GM12874 (cell line): ENCODE measurements around the gene CLCA1.

Source experiments
- TF ChIP-seq, protein P1 (sequence below): IDR thresholded peaks from 2 replicates; pipeline ENCODE4 v1.5.1; 2011; ENCODE audit warnings: low read depth, mild to moderate bottlenecking, control low read depth, low read length, moderate library complexity; ENCODE audit not compliant: insufficient read depth

CLCA1 gene

DNA sequence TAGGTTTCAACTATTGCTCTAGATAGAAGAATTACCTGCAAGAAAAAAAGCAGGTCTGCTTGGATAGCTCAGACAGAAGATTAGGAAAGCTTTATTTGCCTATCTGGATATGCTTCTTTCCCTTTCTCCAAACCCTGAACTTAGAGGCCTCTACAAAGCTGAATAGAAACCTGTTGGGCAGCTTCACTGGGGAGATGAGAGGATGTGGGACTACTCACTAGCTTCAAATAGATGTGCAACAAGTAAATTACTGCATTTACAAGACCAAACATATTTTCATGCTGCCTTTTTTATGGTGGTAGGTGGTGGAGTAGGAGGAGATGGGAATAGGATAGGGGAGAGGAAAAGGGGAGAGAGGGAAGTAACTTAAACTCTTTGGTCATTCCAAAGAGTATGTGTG lies 38.4 kb upstream of the CLCA1 start:
- TF ChIP-seq, protein P1, sequence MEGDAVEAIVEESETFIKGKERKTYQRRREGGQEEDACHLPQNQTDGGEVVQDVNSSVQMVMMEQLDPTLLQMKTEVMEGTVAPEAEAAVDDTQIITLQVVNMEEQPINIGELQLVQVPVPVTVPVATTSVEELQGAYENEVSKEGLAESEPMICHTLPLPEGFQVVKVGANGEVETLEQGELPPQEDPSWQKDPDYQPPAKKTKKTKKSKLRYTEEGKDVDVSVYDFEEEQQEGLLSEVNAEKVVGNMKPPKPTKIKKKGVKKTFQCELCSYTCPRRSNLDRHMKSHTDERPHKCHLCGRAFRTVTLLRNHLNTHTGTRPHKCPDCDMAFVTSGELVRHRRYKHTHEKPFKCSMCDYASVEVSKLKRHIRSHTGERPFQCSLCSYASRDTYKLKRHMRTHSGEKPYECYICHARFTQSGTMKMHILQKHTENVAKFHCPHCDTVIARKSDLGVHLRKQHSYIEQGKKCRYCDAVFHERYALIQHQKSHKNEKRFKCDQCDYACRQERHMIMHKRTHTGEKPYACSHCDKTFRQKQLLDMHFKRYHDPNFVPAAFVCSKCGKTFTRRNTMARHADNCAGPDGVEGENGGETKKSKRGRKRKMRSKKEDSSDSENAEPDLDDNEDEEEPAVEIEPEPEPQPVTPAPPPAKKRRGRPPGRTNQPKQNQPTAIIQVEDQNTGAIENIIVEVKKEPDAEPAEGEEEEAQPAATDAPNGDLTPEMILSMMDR, result no peak

DNA sequence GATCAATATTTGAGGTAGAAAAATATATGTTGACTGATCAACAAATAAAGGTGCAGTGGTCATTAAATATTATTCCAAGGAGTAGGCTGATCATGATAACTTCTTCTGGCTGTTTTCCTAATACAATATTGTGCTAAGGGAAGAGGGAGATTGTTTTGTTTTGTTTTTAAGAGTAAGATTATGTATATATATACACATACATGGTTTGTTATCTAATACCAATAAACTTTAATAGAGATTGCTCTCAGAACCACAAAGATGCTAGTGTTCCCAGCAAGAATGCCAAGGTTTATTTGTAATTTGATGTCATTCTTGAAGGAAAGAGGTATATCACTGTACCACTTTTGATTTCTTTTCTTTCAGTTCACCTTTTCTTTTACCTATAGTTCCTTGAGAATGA lies 34.7 kb upstream of the CLCA1 start:
- TF ChIP-seq, protein P1, result no peak

DNA sequence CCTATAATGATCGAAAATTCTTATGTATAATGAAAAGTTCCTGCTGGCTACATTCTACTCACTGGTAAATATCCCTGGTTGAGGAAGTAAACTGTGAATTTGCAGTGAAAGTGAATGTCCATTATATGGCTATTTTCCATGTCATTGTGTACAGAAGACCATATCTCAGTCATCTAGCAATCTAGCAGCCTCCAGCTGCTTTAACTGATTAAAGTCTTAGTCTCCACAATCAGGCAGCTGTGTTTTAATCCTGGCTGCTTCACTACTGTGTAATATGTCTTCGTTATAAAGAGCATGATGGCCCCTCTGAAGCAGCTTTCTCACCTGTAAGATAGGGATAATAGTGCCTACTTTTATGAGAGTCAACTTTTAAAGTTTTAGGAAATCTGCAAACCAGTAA lies 33.4 kb upstream of the CLCA1 start:
- TF ChIP-seq, protein P1, result no peak

GRCh38 chr1:86436041-86436440 lies 32.7 kb upstream of the CLCA1 start:
- TF ChIP-seq, protein P1, result no peak

DNA sequence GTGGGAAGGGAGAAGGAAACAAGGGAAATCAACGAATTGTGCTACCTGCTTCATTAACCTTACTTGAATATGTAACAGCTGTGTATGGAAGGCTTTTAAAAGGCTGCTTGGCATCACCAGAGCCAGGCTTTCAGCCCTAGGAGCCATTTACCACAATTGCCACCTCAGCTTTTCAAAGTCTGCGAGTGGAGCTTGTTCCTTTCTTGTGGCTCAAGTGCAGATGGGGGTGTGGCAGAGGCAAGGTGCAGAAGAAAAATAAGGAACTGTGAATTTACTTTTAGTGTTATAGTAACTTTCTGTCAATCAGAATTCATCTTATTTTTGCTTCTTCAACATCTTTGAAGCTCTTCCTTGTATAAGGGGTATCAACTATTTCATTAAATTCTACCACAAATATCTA lies 27.1 kb upstream of the CLCA1 start:
- TF ChIP-seq, protein P1, result no peak

DNA sequence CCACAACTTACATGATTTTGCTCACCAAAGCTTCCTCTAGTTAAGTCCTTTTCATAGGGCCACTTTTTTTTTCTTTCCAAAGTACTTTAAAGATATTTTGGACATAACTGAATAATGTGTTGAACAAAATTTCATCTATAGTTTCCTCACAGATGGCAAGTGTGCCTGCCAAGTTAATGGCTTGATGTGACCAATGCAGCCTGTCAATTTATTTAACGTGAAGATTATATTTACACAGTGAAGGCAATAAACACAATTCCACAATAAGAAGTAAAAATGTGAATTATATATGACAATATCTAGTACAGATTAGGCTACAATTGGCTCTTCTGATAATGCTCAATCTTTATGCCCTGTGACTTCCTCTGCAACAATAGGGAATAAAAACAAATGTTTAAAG lies 26.7 kb upstream of the CLCA1 start:
- TF ChIP-seq, protein P1, result no peak

DNA sequence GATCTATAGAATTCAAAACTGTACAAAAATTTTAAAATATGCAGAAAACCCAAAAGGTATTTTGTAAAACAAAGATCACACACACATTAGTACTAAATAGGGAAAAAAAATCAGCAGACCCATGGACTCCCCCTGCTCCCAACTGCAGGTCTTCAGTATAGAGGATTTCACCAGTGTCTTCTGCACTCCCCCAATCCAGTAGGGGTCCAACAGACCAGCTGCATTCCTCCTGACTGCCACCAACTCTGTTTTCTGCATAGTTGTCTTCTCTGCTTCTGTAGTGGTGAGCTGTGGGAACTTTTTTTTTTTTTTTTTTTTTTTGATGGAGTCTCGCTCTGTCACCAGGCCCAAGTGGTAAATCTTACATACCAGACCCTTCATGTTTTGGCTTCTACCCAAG lies 22.8 kb upstream of the CLCA1 start:
- TF ChIP-seq, protein P1, result no peak
